NB4 (cell line): Measurements from ENCODE around the gene EFCAB10.
A peak's percentile ranks its signal among the peaks of the same experiment; 100 is the strongest.

Experiments used
- CTCF ChIP-seq: IDR thresholded peaks from one replicate; pipeline ENCODE4 v1.5.1; 2012; ENCODE audit warnings: low read depth, low read length
- POLR2A ChIP-seq: IDR thresholded peaks from 2 replicates; pipeline ENCODE4 v1.6.1; 2011; ENCODE audit warnings: mild to moderate bottlenecking; ENCODE audit not compliant: insufficient read length; ENCODE audit errors: extremely low read depth

- TF ChIP-seq POLR2A (peak; percentile 98), CTCF (peak; percentile 97)
Measured at GRCh38 chr7:105531792-105532671, 49.3 kb downstream of the EFCAB10 start, which contains the start of gene RINT1.
